Measurements from ENCODE around the gene OASL. TPM values are rescaled to one million over a fixed set of nuclear protein-coding genes. Genes with fewer than 3 reads are reported as not detected.

OASL gene
- total RNA-seq, 1 experiment from 2014 or later, result 4.5 TPM

DNA sequence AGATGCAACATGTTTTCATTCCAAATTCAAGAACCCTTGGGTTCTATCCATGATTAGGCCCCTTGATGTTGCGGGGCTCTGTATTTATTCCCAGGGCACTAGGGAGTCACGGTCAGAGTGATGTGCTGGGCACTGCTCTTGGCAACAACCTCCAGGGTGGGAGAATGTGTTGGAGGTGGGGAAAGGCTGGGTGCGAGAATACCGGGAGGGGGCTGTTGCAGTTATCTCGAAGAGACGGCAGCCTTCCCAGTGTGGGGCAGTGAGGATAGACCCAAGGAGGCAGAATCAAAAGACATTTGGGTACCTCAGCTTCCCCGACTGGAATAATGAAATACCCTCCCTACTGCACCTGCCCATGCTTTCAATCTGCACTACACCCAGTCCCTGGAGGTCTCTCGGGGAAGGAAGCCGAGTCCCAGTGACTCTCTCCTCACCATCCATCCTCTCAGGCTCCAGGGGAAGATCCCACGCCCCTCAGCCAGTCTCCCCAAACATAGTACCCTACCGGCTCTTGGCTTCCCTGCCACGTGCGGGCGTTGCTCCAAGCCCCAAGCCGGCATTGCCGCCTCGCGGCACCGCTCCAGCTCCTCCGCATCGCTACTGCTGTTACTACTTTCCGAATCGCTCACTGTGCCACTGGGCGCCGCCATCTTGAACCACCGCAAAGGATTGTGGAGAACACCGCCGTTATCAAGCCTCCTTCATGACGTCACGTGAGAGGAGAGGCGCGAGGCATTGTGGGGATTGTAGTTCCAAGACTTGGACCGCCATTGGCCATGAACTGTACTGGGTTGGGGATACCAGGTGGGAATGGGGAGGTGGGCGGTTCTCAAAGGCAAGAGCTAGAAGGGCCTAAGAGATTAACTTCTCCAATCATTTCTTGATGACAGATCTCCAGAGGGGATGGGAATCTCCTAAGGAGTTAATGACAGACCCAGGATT is 22.9 kb downstream of the OASL start, which contains the start of gene C12orf43:
C12orf43 (minus strand) TSS at position 663 of the 942 bp plus-strand sequence; CDS start at position 650, 13 bp downstream.
- peak; percentile 88 for DNase-seq (ENCODE audit: low read depth)

DNA sequence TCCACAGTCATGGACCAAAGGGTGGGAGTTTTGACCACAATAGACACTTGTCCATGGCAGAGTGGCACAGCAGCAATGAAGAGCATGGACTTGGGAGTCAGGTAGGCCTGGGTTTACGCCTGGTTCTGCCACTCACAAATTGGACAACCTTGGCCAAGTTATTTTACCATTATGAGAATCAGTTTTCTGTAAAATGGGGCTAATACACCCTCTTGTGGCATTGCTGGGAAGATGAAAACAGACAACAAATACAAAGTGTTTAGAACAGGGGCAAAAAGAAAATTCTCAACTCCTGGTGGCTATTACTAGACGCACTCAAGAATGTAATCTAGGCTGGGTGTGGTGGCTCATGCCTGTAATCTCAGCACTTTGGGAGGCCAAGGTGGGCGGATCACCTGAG is 25.3 kb downstream of the OASL start:
- no peak for DNase-seq (ENCODE audit: low read depth)

DNA sequence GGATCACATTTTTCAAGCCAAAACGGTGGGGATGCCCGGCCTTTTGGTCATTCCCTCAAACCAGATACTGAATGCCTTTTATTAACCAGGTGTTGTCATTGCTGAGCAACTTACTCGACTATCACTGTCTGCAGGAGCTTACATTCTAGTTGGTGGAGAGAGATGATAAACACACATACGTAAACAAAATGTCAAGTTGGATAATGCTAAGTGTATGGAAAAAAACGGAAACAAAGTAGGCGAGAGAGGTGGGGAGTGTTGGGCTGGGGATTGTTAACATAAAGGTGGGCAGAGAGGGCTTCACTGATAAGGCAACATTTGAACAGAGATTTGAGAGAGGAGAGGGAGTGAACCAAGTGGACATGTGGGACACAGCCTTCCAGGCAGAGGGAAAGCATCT is 27.2 kb downstream of the OASL start:
- DNase-seq (ENCODE audit: low read depth), result no peak

- DNase-seq (ENCODE audit: low read depth), result no peak
Measured at GRCh38 chr12:121010860-121011259, 28.2 kb downstream of the OASL start.

DNA sequence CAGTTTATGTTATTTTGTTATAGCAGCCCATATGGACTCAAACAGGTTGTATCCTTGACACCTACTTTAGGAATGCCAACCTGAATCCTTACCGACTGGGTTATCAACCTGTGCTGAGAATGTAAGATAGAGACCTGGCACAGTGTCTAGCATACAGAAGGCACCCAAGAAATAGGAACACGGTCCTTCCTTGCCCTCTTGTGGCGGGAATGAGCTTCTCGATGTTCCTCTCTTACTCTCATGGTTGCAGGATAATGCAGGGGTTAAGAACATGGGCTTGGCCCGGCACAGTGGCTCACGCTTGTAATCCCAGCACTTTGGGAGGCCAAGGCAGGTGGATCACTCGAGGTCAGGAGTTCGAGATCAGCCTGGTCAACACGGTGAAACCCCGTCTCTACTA is 29.3 kb downstream of the OASL start:
- DNase-seq (ENCODE audit: low read depth), result no peak

DNA sequence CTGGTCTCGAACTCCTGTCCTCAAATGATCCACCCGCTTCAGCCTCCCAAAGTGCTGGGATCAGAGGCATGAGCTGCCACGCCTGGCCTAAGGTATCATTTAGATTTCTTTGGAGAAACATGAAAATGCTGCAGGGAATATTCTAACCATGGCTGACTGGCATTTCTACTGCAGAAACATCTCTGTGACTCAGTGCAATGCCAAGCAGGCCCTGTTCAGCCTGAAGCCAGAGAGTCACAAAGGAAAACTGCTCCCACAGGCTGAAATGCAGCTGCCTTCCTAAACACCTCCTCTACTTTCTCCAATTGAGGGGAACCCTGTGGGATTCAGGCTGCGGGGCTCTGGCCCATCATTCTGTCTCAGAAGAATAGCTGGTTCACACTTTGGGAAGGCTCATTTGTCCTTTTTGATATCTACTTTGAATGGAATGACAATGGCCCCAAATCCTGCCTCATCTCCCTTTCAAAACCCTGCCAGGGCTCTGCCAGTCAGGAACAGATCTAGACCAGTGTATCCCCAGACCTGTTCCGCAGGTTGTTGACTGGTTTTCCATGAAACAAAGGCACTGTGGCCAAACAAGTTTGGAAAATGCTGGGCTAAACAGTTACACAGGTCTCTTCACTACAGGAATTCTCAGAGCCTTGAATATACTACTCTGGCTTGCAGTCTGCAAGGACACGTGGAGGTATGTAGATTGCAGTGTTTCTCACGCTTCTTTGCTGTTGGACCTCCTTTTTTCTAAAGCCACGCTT is 30.5 kb downstream of the OASL start:
- no peak for DNase-seq (ENCODE audit: low read depth)

DNA sequence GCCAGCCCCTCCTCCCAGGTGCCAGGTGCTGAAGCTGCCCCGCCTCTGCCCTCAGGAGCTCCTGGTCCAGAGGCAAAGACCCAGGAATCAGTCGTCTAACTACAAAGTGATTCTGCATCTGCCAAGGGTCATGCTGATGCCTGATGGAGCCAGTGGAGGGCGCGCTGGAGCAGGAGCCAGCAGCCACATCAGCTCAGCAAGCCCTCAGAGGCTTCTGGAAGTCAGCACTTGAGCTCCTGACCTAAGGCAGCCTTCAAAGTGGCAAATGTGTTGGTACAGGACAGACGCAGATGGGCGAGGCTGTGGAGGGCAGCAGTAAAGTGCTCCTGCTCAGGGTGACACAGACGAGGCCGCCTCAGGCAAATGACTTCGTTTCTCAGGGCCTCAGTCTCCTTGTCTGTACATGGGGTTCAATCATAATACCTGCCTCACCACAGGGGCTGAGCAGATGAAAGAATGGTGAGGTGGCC is 33.7 kb downstream of the OASL start:
- peak; percentile 42 for DNase-seq (ENCODE audit: low read depth)

DNA sequence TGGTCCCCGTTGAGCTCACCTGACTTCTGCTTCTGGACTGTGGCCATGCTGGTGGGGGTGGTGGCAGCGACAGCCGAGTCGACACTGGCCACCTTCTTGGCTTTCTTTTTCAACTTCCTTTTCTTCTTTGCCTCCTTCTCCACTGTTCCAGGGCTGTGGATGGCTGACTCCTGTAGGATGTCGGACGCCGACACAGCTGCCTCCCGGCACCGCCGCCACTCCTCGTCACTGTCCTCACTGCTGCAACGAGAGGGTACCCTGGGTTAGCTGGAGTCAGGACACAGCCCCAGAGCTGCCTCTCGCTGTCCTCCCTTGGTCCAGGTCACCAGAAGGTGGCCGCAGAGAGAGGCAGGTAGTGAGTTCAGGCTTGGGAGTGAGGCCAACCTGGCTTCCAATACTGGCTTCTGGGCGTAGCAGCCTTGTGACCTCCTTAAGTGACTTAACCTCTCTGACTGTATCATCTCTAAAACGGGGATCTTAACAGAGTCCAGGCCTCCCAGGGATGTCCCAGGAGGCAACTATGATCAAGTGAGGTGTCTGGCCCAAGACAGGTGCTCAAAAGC is 34.7 kb downstream of the OASL start:
- DNase-seq (ENCODE audit: low read depth), result no peak

DNA sequence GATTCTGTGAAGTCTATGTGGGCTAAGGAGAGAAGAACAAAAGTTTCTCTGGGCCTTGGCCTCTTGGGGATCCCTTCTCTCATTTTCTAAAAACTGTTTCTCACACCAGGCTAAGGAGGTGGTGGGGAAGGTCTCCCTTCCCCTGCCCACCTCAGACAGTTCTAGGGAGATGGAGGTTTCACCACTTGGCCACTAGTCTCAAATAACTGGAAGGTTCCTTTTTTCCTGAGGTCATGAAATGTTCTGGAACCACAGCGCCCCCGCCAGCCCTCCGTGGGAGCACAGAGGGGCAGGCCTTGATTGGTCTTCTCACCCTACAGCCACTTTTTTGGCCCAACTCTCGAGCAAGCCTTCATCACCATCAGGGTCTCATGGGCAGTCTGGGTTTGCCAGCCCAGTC is 35.4 kb downstream of the OASL start:
- no peak for DNase-seq (ENCODE audit: low read depth)

GRCh38 chr12:121001841-121002483 is 37.1 kb downstream of the OASL start:
- DNase-seq (ENCODE audit: low read depth), result no peak

- no peak for DNase-seq (ENCODE audit: low read depth)
Measured at GRCh38 chr12:121001060-121001459, 38.0 kb downstream of the OASL start.

- no peak for DNase-seq (ENCODE audit: low read depth)
Measured at GRCh38 chr12:121000530-121000929, 38.5 kb downstream of the OASL start.

DNA sequence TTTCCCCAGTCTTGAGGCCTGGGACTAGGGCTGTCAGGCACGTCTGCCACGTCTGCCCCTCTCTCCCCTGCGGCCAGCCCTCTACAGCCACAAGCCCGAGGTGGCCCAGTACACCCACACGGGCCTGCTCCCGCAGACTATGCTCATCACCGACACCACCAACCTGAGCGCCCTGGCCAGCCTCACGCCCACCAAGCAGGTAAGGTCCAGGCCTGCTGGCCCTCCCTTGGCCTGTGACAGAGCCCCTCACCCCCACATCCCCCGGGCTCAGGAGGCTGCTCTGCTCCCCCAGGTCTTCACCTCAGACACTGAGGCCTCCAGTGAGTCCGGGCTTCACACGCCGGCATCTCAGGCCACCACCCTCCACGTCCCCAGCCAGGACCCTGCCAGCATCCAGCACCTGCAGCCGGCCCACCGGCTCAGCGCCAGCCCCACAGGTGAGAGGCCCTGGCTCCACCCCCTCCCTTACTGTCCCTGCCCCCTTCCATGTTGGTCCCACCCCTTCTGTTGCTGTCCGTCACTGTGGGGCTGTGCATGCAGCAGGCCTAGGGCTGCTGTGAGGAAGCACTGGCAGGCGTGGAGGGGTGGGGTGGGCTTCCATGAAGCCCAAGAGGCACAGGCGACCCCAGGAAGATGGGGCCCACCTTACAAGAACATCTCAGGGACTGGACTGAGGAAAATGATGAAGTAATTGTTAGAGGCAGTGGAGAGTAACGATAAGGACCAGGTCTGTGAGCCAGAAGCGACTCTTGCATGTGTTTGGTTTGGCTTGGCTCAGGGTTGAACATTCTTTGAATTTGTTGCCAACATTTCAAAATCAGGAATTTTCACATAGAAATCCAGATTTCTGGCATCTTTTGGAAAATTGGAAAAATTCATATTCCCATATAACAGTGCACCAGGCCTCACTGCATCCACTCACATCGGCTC is 39.6 kb downstream of the OASL start:
- no peak for DNase-seq (ENCODE audit: low read depth)

- DNase-seq (ENCODE audit: low read depth), result no peak
Measured at GRCh38 chr12:120998435-120998834, 40.6 kb downstream of the OASL start.

DNA sequence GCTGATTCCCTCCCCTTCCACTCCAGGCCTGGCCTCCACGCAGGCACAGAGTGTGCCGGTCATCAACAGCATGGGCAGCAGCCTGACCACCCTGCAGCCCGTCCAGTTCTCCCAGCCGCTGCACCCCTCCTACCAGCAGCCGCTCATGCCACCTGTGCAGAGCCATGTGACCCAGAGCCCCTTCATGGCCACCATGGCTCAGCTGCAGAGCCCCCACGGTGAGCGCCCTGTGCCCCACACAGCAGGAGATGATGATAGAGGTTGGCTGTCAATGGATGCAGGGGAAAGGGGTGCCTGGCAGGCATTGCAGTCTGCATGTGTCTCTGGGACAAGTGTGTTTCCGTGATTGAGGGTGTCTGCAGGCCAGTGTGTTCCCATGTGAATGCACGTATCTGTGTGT is 41.6 kb downstream of the OASL start:
- DNase-seq (ENCODE audit: low read depth), result no peak

DNA sequence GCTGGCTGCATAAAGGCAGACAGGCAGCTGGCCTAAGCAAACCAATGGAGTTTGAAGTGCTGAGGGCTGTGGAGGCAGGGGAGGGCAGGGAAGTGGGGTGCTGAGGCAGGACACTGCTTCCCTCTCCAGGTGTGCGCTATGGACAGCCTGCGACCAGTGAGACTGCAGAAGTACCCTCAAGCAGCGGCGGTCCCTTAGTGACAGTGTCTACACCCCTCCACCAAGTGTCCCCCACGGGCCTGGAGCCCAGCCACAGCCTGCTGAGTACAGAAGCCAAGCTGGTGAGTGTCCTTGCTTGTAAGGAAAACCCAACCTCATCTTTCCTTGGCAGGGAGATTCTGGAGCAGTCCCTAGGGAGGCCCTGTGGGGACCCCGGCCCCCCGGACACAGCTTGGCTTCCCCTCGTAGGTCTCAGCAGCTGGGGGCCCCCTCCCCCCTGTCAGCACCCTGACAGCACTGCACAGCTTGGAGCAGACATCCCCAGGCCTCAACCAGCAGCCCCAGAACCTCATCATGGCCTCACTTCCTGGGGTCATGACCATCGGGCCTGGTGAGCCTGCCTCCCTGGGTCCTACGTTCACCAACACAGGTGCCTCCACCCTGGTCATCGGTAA is 42.8 kb downstream of the OASL start:
- DNase-seq (ENCODE audit: low read depth), result no peak

GRCh38 chr12:120994589-120995337 is 44.3 kb downstream of the OASL start:
- no peak for DNase-seq (ENCODE audit: low read depth)

- no peak for DNase-seq (ENCODE audit: low read depth)
Measured at GRCh38 chr12:120994059-120994458, 45.0 kb downstream of the OASL start.

- DNase-seq (ENCODE audit: low read depth), result no peak
Measured at GRCh38 chr12:120993496-120993895, 45.5 kb downstream of the OASL start.
